AG04449 (cell line): Measurements from ENCODE around the gene ZNF19.

ENCODE experiments used
- CTCF ChIA-PET: fragments of 350-600 bp; formaldehyde crosslinking; extraction: SDS; loops from one replicate; lab custom pipeline; 2021; ENCODE audit warnings: antibody characterized with exemption; lab: Yijun Ruan, JAX
- POLR2A ChIA-PET: fragments of 400-600, 350-600 bp; formaldehyde crosslinking; extraction: SDS; loops from one replicate; lab custom pipeline; 2020; ENCODE audit warnings: antibody characterized with exemption, inconsistent platforms; lab: Yijun Ruan, JAX
- DNase-seq: peaks from one replicate; pipeline ENCODE4 v3.0.0-alpha.2; 2010; ENCODE audit warnings: low read depth, low spot score
- H3K4me3 ChIP-seq: 2 replicates; pipeline ENCODE4 v1.5.1; 2011; ENCODE audit warnings: low read depth, mild to moderate bottlenecking, control low read depth, low read length
- CTCF ChIP-seq: IDR thresholded peaks from one replicate; pipeline ENCODE4 v1.5.1; 2011; ENCODE audit warnings: mild to moderate bottlenecking, moderate library complexity, low read length, control low read depth, inconsistent platforms; ENCODE audit not compliant: insufficient read depth; ENCODE audit errors: missing control alignments

Gene ZNF19

GRCh38 chr16:71482569-71482968 lies 6.6 kb downstream of the ZNF19 start:
- DNase-seq, result no peak
- ChIA-PET POLR2A (interaction anchor here (2.1 kb wide), 1 partner anchor 21 kb away, joined by 6 read pairs; the partner anchor contains the start of gene ZNF23), CTCF (interaction anchor here (0.9 to 1.5 kb wide), 2 partner anchors 17 to 70 kb away, joined by 3 to 6 read pairs; no protein-coding TSS in a partner anchor)
- H3K4me3 ChIP-seq, result no peak overlapping the region
- TF ChIP-seq CTCF, result no peak

- H3K4me3 ChIP-seq, result no peak overlapping the region
- ChIA-PET POLR2A (interaction anchor here (2.1 kb wide), 1 partner anchor 19 kb away, joined by 6 read pairs; the partner anchor contains the start of gene ZNF23), CTCF (interaction anchor here (1.3 kb wide), 1 partner anchor 21 kb away, joined by 3 read pairs; no protein-coding TSS in a partner anchor)
Observed at GRCh38 chr16:71480956-71481355, 8.2 kb downstream of the ZNF19 start.

GRCh38 chr16:71479420-71479819 lies 9.7 kb downstream of the ZNF19 start:
- CTCF ChIA-PET, result interaction anchor here (0.8 to 1.4 kb wide), 5 partner anchors 9 to 66 kb away, joined by 3 to 6 read pairs (median 3); partner anchors contain the start of gene ZNF23
- POLR2A ChIA-PET, result no interaction called here
- no peak overlapping the region for H3K4me3 ChIP-seq
- TF ChIP-seq CTCF, result peak; percentile 38
- no peak for DNase-seq

More at GRCh38 chr16:71480956-71481355, 8.2 kb downstream of the ZNF19 start:
- no peak for DNase-seq
- TF ChIP-seq CTCF, result no peak

GRCh38 chr16:71476457-71477124 lies 12.5 kb downstream of the ZNF19 start:
- no peak for TF ChIP-seq CTCF
- CTCF ChIA-PET, result interaction anchor here (0.9 to 1.8 kb wide), 3 partner anchors 8 to 23 kb away, joined by 3 to 4 read pairs (median 3); no protein-coding TSS in a partner anchor
- DNase-seq, result no peak
- no peak overlapping the region for H3K4me3 ChIP-seq
- POLR2A ChIA-PET, result no interaction called here

- ChIA-PET POLR2A (interaction anchor here (1.5 to 2.3 kb wide), 3 partner anchors 9 to 15 kb away, joined by 6 to 11 read pairs (median 10); partner anchors contain the start of gene ZNF23), CTCF (interaction anchor here (0.7 to 5.0 kb wide), 8 partner anchors 12 to 64 kb away, joined by 3 to 20 read pairs (median 6); partner anchors contain the start of gene ZNF23)
- H3K4me3 ChIP-seq, result no peak overlapping the region
- peak; percentile 79 for DNase-seq
- no peak for TF ChIP-seq CTCF
Observed at GRCh38 chr16:71474864-71475263, 14.3 kb downstream of the ZNF19 start.

GRCh38 chr16:71473891-71474290 lies 15.2 kb downstream of the ZNF19 start:
- no peak for TF ChIP-seq CTCF
- H3K4me3 ChIP-seq, result no peak overlapping the region
- POLR2A ChIA-PET, result interaction anchor here (1.5 to 2.3 kb wide), 3 partner anchors 10 to 14 kb away, joined by 6 to 11 read pairs (median 10); partner anchors contain the start of gene ZNF23
- DNase-seq, result no peak
- CTCF ChIA-PET, result interaction anchor here (0.9 to 5.0 kb wide), 5 partner anchors 11 to 61 kb away, joined by 3 to 20 read pairs (median 7); partner anchors contain the start of gene ZNF23
